Loucy (cell line): ENCODE measurements around the gene GTF2IRD1.

Source experiments
- EZH2phosphoT487 ChIP-seq: fragments of 200-600 bp; IDR thresholded peaks from 2 replicates; pipeline ENCODE4 v1.6.1; 2018; ENCODE audit warnings: antibody characterized with exemption, mild to moderate bottlenecking, moderate library complexity, borderline replicate concordance
- TF ChIP-seq, protein P1 (sequence below): fragments of 200-600 bp; sonication (generic); conservative IDR thresholded peaks from 2 replicates; pipeline ENCODE4 v1.5.1; 2014; ENCODE audit warnings: mild to moderate bottlenecking, antibody characterized with exemption, low read length

DNA sequence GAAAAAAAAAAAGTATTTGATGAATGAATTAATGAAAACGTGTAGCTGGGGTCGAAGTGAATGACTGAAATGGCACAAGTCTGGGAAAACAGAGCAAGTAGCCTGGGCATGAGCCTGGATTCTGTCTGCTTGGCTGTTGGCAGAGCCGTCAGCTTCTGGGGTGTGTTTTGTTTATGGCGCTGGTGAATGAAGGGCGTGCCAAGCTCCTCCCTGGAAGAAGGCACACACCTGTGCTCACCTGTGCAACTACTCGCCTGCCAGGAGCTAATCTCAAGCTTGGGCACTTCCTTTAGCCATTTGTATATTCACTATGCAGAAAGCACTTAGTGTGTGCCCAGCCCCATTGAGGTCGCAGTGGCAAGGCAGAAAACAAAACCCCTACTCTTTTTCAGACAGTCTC lies 74.1 kb downstream of the GTF2IRD1 start:
- TF ChIP-seq, protein P1, sequence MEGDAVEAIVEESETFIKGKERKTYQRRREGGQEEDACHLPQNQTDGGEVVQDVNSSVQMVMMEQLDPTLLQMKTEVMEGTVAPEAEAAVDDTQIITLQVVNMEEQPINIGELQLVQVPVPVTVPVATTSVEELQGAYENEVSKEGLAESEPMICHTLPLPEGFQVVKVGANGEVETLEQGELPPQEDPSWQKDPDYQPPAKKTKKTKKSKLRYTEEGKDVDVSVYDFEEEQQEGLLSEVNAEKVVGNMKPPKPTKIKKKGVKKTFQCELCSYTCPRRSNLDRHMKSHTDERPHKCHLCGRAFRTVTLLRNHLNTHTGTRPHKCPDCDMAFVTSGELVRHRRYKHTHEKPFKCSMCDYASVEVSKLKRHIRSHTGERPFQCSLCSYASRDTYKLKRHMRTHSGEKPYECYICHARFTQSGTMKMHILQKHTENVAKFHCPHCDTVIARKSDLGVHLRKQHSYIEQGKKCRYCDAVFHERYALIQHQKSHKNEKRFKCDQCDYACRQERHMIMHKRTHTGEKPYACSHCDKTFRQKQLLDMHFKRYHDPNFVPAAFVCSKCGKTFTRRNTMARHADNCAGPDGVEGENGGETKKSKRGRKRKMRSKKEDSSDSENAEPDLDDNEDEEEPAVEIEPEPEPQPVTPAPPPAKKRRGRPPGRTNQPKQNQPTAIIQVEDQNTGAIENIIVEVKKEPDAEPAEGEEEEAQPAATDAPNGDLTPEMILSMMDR, result no peak
- no peak for TF ChIP-seq EZH2phosphoT487
